K562 (cell line): ENCODE measurements around the gene INTS13. TPM values are rescaled to one million over a fixed set of nuclear protein-coding genes. Genes with fewer than 3 reads are reported as not detected.
A peak's percentile ranks its signal among the peaks of the same experiment; 100 is the strongest.

Experiments used
- ATAC-seq: fragments of 200-7000 bp; cut with Tn5 transposase; 3 replicates; pipeline ENCODE4 v1.9.1; 2020; ENCODE audit warnings: moderate library complexity
- BruUV-seq: library from RNA; stranded (reverse); fragments of 400-500 nt; replicated peaks from 2 replicates; lab custom pipeline; 2021; lab: Mats Ljungman, UMichigan
- CTCF ChIA-PET: fragments of 300-600 bp; formaldehyde crosslinking; extraction: SDS; loops from one replicate; lab custom pipeline; 2021; ENCODE audit warnings: low intra/inter-chr PET ratio; lab: Yijun Ruan, JAX
- POLR2A ChIA-PET: fragments of 300-600, 350-650 bp; sonication (Branson Sonifier 250); formaldehyde crosslinking; extraction: SDS; loops from one replicate; lab custom pipeline; 2021; ENCODE audit warnings: antibody characterized with exemption, inconsistent platforms; lab: Yijun Ruan, JAX
- DNase-seq, 4 experiments: peaks; one replicate each; pipeline versions ENCODE4 v3.0.0 to v3.0.0-alpha.2; 2011 to 2018; ENCODE audit warnings: low spot score in 3 of 4, mixed read lengths in 3 of 4; ENCODE audit errors: extremely low read depth in 1 of 4
- FAIRE-seq: peaks from 2 replicates; lab custom pipeline; 2011; peaks lifted over from hg19 to GRCh38; lab: Jason Lieb, UNC
- H2AFZ ChIP-seq: 2 replicates; pipeline ENCODE4 v1.6.0; 2011; ENCODE audit warnings: low read depth, low read length, control low read depth, inconsistent platforms
- H3K27ac ChIP-seq: fragments of 200-600 bp; 3 replicates; pipeline ENCODE4 v1.8.0; 2011; ENCODE audit warnings: low read depth, mild to moderate bottlenecking, control low read depth, inconsistent platforms, low read length, moderate library complexity, mixed read lengths; ENCODE audit errors: extremely low read depth
- H3K27me3 ChIP-seq, 2 experiments: fragments of 300-600 bp in 1 of 2; 2 replicates in 1 of 2; 3 replicates in 1 of 2; pipeline versions ENCODE4 v1.6.0 to v1.8.0; 2011; ENCODE audit warnings: inconsistent platforms in 2 of 2, low read length in 2 of 2, mild to moderate bottlenecking in 1 of 2, mixed read lengths in 1 of 2, moderate library complexity in 1 of 2; ENCODE audit not compliant: control insufficient read depth in 2 of 2, insufficient read depth in 2 of 2
- H3K36me3 ChIP-seq: fragments of 300-600 bp; 3 replicates; pipeline ENCODE4 v1.8.0; 2011; ENCODE audit warnings: mild to moderate bottlenecking, low read length, inconsistent platforms; ENCODE audit not compliant: control insufficient read depth, insufficient read depth
- H3K4me1 ChIP-seq, 2 experiments: fragments of 200-600 bp in 1 of 2; replicated peaks in 1 of 2; 2 replicates in 1 of 2; 3 replicates in 1 of 2; pipeline versions ENCODE4 v1.5.1 to v1.8.0; 2011; ENCODE audit warnings: inconsistent platforms in 2 of 2, low read length in 2 of 2, mild to moderate bottlenecking in 1 of 2, mixed read lengths in 1 of 2, moderate library complexity in 1 of 2; ENCODE audit not compliant: control insufficient read depth in 2 of 2, insufficient read depth in 2 of 2
- H3K4me2 ChIP-seq: 2 replicates; pipeline ENCODE4 v1.6.1; 2011; ENCODE audit warnings: low read length, control low read depth, inconsistent platforms, mixed read lengths; ENCODE audit not compliant: insufficient read depth
- H3K4me3 ChIP-seq: fragments of 200-600 bp; sonication (generic), shearing (Covaris generic); 2 replicates; pipeline ENCODE4 v1.5.1; 2016; ENCODE audit warnings: control low read depth, inconsistent platforms
- H3K79me2 ChIP-seq: fragments of 200-600 bp; 3 replicates; pipeline ENCODE4 v1.8.0; 2011; ENCODE audit warnings: low read length, inconsistent platforms; ENCODE audit not compliant: control insufficient read depth, insufficient read depth
- H3K9ac ChIP-seq, 2 experiments: 2 replicates each; pipeline versions ENCODE4 v1.6.0 to v1.6.1; 2011; ENCODE audit warnings: low read depth in 2 of 2, low read length in 2 of 2, control low read depth in 1 of 2, inconsistent platforms in 1 of 2, mild to moderate bottlenecking in 1 of 2, mixed read lengths in 1 of 2; ENCODE audit not compliant: insufficient read depth in 1 of 2
- H3K9me1 ChIP-seq: one replicate; pipeline ENCODE4 v1.6.0; 2011; ENCODE audit warnings: inconsistent platforms, mild to moderate bottlenecking, low read length, moderate library complexity; ENCODE audit not compliant: control insufficient read depth, insufficient read depth
- H3K9me3 ChIP-seq: replicated peaks from 2 replicates; pipeline ENCODE4 v1.5.1; 2011; ENCODE audit warnings: low read depth, low read length, inconsistent platforms; ENCODE audit not compliant: control insufficient read depth, insufficient read depth
- H4K20me1 ChIP-seq: replicated peaks from 2 replicates; pipeline ENCODE4 v1.6.1; 2011; ENCODE audit warnings: low read length, inconsistent platforms, mixed read lengths; ENCODE audit not compliant: control insufficient read depth, insufficient read depth
- ADNP ChIP-seq: fragments of 200-800 bp; sonication (Bioruptor generic); IDR thresholded peaks from 2 replicates; pipeline ENCODE4 v1.6.1; 2016; ENCODE audit warnings: missing genetic modification characterization, missing compliant biosample characterization
- CXXC5 ChIP-seq: fragments of 250-450 bp; sonication (Bioruptor Pico); IDR thresholded peaks from 2 replicates; pipeline ENCODE4 v1.8.0; 2022; ENCODE audit warnings: inconsistent platforms, mild to moderate bottlenecking, moderate library complexity
- ETV6 ChIP-seq, 3 experiments: fragments of 150-350 bp in 1 of 3; sonication (generic) in 1 of 3; formaldehyde crosslinking in 1 of 3; IDR thresholded peaks; 2 replicates each; pipeline versions ENCODE4 v1.6.1 to v1.8.0; 2014 to 2022; ENCODE audit warnings: borderline replicate concordance in 2 of 3, low read depth in 2 of 3, antibody characterized with exemption in 1 of 3, low read length in 1 of 3, mild to moderate bottlenecking in 1 of 3, missing genetic modification reagents in 1 of 3
- HEY1 ChIP-seq: fragments of 250-450 bp; sonication (Bioruptor Pico); IDR thresholded peaks from 2 replicates; pipeline ENCODE4 v1.5.0; 2020; ENCODE audit warnings: mild to moderate bottlenecking, moderate library complexity, borderline replicate concordance
- HINFP ChIP-seq: fragments of 450-650 bp; conservative IDR thresholded peaks from 2 replicates; pipeline ENCODE4 v1.6.1; 2016; ENCODE audit warnings: missing genetic modification characterization, low read depth, mild to moderate bottlenecking, control low read depth, missing compliant biosample characterization
- MAFG ChIP-seq: fragments of 450-650 bp; conservative IDR thresholded peaks from 2 replicates; pipeline ENCODE4 v1.6.1; 2016; ENCODE audit warnings: missing genetic modification characterization, missing compliant biosample characterization
- MCM2 ChIP-seq: fragments of 450-650 bp; IDR thresholded peaks from 2 replicates; pipeline ENCODE4 v1.6.1; 2017; ENCODE audit warnings: low read depth, mild to moderate bottlenecking
- SETDB1 ChIP-seq: IDR thresholded peaks from one replicate; pipeline ENCODE4 v1.6.1; 2012; ENCODE audit warnings: low read length, control low read depth, inconsistent platforms
- SNAPC5 ChIP-seq: fragments of 250-450 bp; sonication (Bioruptor Pico); IDR thresholded peaks from 2 replicates; pipeline ENCODE4 v1.8.0; 2021; ENCODE audit warnings: moderate library complexity, mild to moderate bottlenecking, inconsistent platforms
- TAL1 ChIP-seq: fragments of 450-650 bp; IDR thresholded peaks from 2 replicates; pipeline ENCODE4 v1.6.1; 2016; ENCODE audit warnings: mild to moderate bottlenecking
- ZBTB43 ChIP-seq: sonication (generic); formaldehyde crosslinking; IDR thresholded peaks from 2 replicates; pipeline ENCODE4 v1.8.0; 2023; ENCODE audit warnings: mild to moderate bottlenecking, missing genetic modification reagents
- ZNF146 ChIP-seq: IDR thresholded peaks from one replicate; pipeline ENCODE4 v1.6.1; 2018; ENCODE audit warnings: missing compliant biosample characterization; ENCODE audit not compliant: unreplicated experiment
- ZNF311 ChIP-seq: fragments of 250-450 bp; sonication (Bioruptor Pico); IDR thresholded peaks from 2 replicates; pipeline ENCODE4 v1.4.0; 2020; ENCODE audit warnings: mild to moderate bottlenecking, moderate library complexity
- WGBS: fragments of 100-300 bp; shearing (Covaris generic); methylation state at CpG from one replicate; pipeline ENCODE4 v1.1.6; 2016; ENCODE audit warnings: low coverage, mixed read lengths; ENCODE audit not compliant: insufficient coverage; ENCODE audit errors: missing lambda C conversion rate; 5-methylcytosine and 5-hydroxymethylcytosine counted together
- in situ Hi-C: fragments of 300-500 bp; cut with MboI; formaldehyde crosslinking; loops from 4 replicates; pipeline ENCODE4 v1.15.0; 2018; ENCODE audit warnings: inconsistent platforms, mixed read lengths
- intact Hi-C: fragments of 100-400 bp; cut with micrococcal nuclease; formaldehyde crosslinking; loops from 2 replicates; pipeline ENCODE4 v1.14.2; 2022
- polyA plus RNA-seq, 8 experiments: library from polyadenylated mRNA; depleted of rRNA in 4 of 8; stranded (reverse) in 5 of 8; unstranded in 3 of 8; fragments of >200 nt; fragmentation: Nextera tagmentation in 2 of 8; fragmentation: Illumina TruSeq in 1 of 8; extraction: Ambion mirVana in 2 of 8; extraction: Trizol in 1 of 8; gene quantifications; 2 replicates each; pipeline versions ENCODE4 v1.2.1 to v1.2.3, GENCODE V29; 2011 to 2014; ENCODE audit warnings: inconsistent platforms in 1 of 8, missing spikeins in 1 of 8
- total RNA-seq, 7 experiments: library from RNA; depleted of rRNA in 6 of 7; stranded (reverse); fragments of >200 nt in 6 of 7; fragmentation: Illumina TruSeq in 2 of 7; extraction: Trizol in 2 of 7; gene quantifications; 2 replicates each; pipeline versions ENCODE4 v1.2.1 to v1.2.3, GENCODE V29; 2011 to 2021; ENCODE audit warnings: low replicate concordance in 1 of 7

The INTS13 gene
- total and polyA plus RNA-seq, 9 of the 15 experiments (the other 6 are each of a cell fraction or from before 2014, with no cell fraction given) = 48.3 to 91.8 (median 78.1) TPM

DNA sequence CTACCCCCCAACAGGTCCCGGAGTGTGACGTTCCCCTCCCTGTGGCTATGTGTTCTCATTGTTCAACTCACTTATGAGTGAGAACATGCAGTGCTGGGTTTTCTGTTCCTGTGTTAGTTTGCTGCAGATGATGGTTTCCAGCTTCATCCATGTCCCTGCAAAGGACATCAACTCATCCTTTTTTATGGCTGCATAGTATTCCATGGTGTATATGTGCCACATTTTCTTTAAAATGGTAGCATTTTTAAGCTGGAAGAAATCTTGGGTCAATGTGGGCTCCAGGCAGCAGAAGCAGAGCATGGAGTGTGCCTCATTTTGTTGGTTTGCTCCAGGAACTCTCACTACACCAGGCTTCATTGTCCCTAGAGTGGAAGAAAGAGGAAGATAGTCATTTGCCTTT, 57.2 kb downstream of the INTS13 start:
- Histone ChIP-seq H4K20me1 (no peaks in the 10 kb centered on the region), H3K27ac (no peak overlapping the region), H3K79me2 (no peaks in the 10 kb centered on the region), H2AFZ (no peak overlapping the region), H3K4me2 (no peak overlapping the region), H3K4me1 (peaks cover 0 to 4% of the 10 kb centered on the region in 2 experiments; a peak in 3 of 5 replicates)
- no peak for DNase-seq
- FAIRE-seq = no peak
- 29% methylated on average over 2 of the region's 2 CpGs for WGBS
- CTCF ChIA-PET = no interaction called here
- no peak for TF ChIP-seq ZNF311 (CRISPR knock-in tag)
- TF ChIP-seq ZNF146 (CRISPR knock-in tag) = peak; percentile 74
- TF ChIP-seq, all 486 proteins: peak for 1
- Histone ChIP-seq H3K4me3 (no peak overlapping the region), H3K9me3 (no peaks in the 10 kb centered on the region), H3K9me1 (no peaks in the 10 kb centered on the region), H3K36me3 (no peaks in the 10 kb centered on the region), H3K27me3 (peaks cover 0 to 12% of the 10 kb centered on the region in 2 experiments; a peak in 2 of 5 replicates), H3K9ac (no peak overlapping the region)
- in situ Hi-C loops (no loop called here), intact Hi-C loops (no loop called here)
- POLR2A ChIA-PET = no interaction called here
- BruUV-seq = no TSS peak
- ATAC-seq = no peak

DNA sequence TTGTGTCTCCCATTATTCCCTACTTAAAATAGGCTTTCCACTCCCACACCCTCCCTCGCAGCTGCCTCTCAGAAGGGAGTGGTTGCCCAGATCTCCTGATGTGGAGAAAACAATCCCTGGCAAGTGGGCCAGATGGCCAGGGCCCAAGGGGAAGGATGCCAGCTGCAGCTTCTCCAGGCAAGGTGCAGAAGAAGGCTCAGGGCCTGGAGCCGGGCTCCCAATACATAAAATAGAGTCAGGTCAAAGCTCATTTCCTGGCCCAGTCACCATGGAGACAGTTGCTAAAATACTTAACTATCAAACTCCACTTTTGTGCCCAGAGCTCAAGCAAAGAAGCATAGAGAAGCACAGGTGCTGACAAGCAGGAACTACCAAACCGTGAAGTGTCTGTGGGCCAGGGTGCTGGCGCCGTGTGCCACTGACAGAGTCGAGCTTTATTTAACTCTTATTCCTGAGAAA, 59.1 kb downstream of the INTS13 start:
- Histone ChIP-seq H2AFZ (no peak overlapping the region), H3K27me3 (peaks cover 0 to 12% of the 10 kb centered on the region in 2 experiments; a peak in 2 of 5 replicates), H3K4me2 (no peak overlapping the region), H3K9me1 (no peaks in the 10 kb centered on the region), H3K4me1 (no peaks in the 10 kb centered on the region), H3K9me3 (no peaks in the 10 kb centered on the region), H3K4me3 (no peak overlapping the region), H3K9ac (no peak overlapping the region), H3K79me2 (no peaks in the 10 kb centered on the region), H4K20me1 (no peaks in the 10 kb centered on the region), H3K27ac (no peak overlapping the region), H3K36me3 (no peaks in the 10 kb centered on the region)
- DNase-seq (no peak), ATAC-seq (no peak), FAIRE-seq (no peak)
- BruUV-seq = no TSS peak
- intact Hi-C loops = no loop called here
- ChIA-PET POLR2A (interaction anchor here (1.0 kb wide), 1 partner anchor 12 kb away, joined by 3 read pairs; no protein-coding TSS in a partner anchor), CTCF (no interaction called here)
- in situ Hi-C loops = no loop called here
- TF ChIP-seq MAFG (no peak), CXXC5 (CRISPR knock-in tag) (no peak), HEY1 (CRISPR knock-in tag) (no peak), TAL1 (no peak), HINFP (tag) (no peak), SNAPC5 (no peak), MCM2 (no peak), ZBTB43 (CRISPR knock-in tag) (no peak), ADNP (no peak), SETDB1 (no peak), ETV6 (IDR thresholded peaks at IDR 0.05; ENCODE audit: borderline replicate concordance in 1 of 2, low read depth in 2 of 2, low read length in 1 of 2) (no peak), ETV6 (CRISPR knock-in tag; IDR thresholded peaks at IDR 0.05; ENCODE audit: borderline replicate concordance) (no peak)
- 1% methylated on average over 6 of the region's 6 CpGs for WGBS
